ENCODE results near the gene NBEAL2.

NBEAL2 gene

GRCh38 chr3:47054412-47054811 is 74.9 kb downstream of the NBEAL2 start:
- no peak for DNase-seq

- no peak for DNase-seq
These were observed 77.2 kb downstream of the NBEAL2 start for GRCh38 chr3:47056705-47057104.

GRCh38 chr3:47057212-47057671 is 77.8 kb downstream of the NBEAL2 start:
- DNase-seq, result no peak
